GM12878 (cell line): ENCODE results near the gene DNAJB6. TPM values are rescaled to one million over a fixed set of nuclear protein-coding genes. Genes with fewer than 3 reads are reported as not detected.
A peak's percentile ranks its signal among the peaks of the same experiment; 100 is the strongest.

ENCODE experiments used
- ASH2L ChIP-seq: fragments of 300-600, 200-600 bp; sonication (generic); IDR thresholded peaks from 2 replicates; pipeline ENCODE4 v1.6.1; 2017; ENCODE audit warnings: low read depth, mild to moderate bottlenecking, borderline replicate concordance
- CREM ChIP-seq: IDR thresholded peaks from 2 replicates; pipeline ENCODE4 v1.6.1; 2014; ENCODE audit warnings: antibody characterized with exemption, low read depth
- EGR1 ChIP-seq, 2 experiments: IDR thresholded peaks; 1 replicate in 1 of 2; 2 replicates in 1 of 2; pipeline ENCODE4 v1.6.1; 2011 to 2012; ENCODE audit warnings: low read depth in 2 of 2, low read length in 2 of 2, borderline replicate concordance in 1 of 2, mild to moderate bottlenecking in 1 of 2, moderate library complexity in 1 of 2
- FOS ChIP-seq: IDR thresholded peaks from 3 replicates; pipeline ENCODE4 v1.6.1; 2011; ENCODE audit warnings: borderline replicate concordance; ENCODE audit not compliant: insufficient read length; ENCODE audit errors: extremely low read depth
- GATAD2B ChIP-seq: fragments of 450-650 bp; conservative IDR thresholded peaks from 2 replicates; pipeline ENCODE4 v1.6.1; 2017; ENCODE audit warnings: low read depth, mild to moderate bottlenecking, moderate library complexity
- HDGF ChIP-seq: fragments of 450-650 bp; IDR thresholded peaks from 2 replicates; pipeline ENCODE4 v1.6.1; 2016; ENCODE audit warnings: antibody characterized with exemption
- KLF5 ChIP-seq: fragments of 450-650 bp; IDR thresholded peaks from 2 replicates; pipeline ENCODE4 v1.6.1; 2014; ENCODE audit warnings: mild to moderate bottlenecking; ENCODE audit not compliant: partially characterized antibody
- NFIC ChIP-seq: IDR thresholded peaks from 2 replicates; pipeline ENCODE4 v1.6.1; 2012; ENCODE audit warnings: low read depth, mild to moderate bottlenecking, inconsistent platforms, low read length, moderate library complexity
- NR2C2 ChIP-seq: IDR thresholded peaks from 2 replicates; pipeline ENCODE4 v1.6.1; 2011; ENCODE audit warnings: borderline replicate concordance, low read depth; ENCODE audit not compliant: control insufficient read depth, insufficient read length
- POLR2A ChIP-seq: IDR thresholded peaks from 2 replicates; pipeline ENCODE4 v1.6.1; 2011; ENCODE audit warnings: low read depth, mild to moderate bottlenecking, low read length
- RB1 ChIP-seq: fragments of 450-650 bp; formaldehyde crosslinking; IDR thresholded peaks from 2 replicates; pipeline ENCODE4 v1.6.1; 2017; ENCODE audit warnings: mild to moderate bottlenecking, borderline replicate concordance
- RUNX3 ChIP-seq: IDR thresholded peaks from 2 replicates; pipeline ENCODE4 v1.6.1; 2012; ENCODE audit warnings: low read length, inconsistent platforms
- TAF1 ChIP-seq: IDR thresholded peaks from 2 replicates; pipeline ENCODE4 v1.6.1; 2011; ENCODE audit warnings: mild to moderate bottlenecking, low read depth, low read length, borderline replicate concordance
- WRNIP1 ChIP-seq: IDR thresholded peaks from 2 replicates; pipeline ENCODE4 v1.6.1; 2011; ENCODE audit warnings: low read depth, low read length, improper control_type of control experiment, borderline replicate concordance
- polyA plus RNA-seq, 11 experiments: library from polyadenylated mRNA; depleted of rRNA in 4 of 11; unstranded in 6 of 11; stranded (reverse) in 5 of 11; fragments of >200 nt; fragmentation: Nextera tagmentation in 4 of 11; fragmentation: Illumina TruSeq in 1 of 11; extraction: Ambion mirVana in 4 of 11; extraction: Trizol in 1 of 11; gene quantifications; 1 replicate in 1 of 11; 2 replicates in 10 of 11; pipeline versions ENCODE4 v1.2.1 to v1.2.3, GENCODE V29; 2011 to 2016; ENCODE audit warnings: inconsistent platforms in 2 of 11, missing spikeins in 2 of 11, low read depth in 1 of 11
- total RNA-seq, 4 experiments: library from RNA; depleted of rRNA in 3 of 4; stranded (reverse); fragments of >200 nt in 3 of 4; fragmentation: Illumina TruSeq in 1 of 4; extraction: Trizol in 1 of 4; gene quantifications; 2 replicates each; pipeline versions ENCODE4 v1.2.1 to v1.2.3, GENCODE V29; 2013 to 2021
- TF ChIP-seq, protein P1 (sequence below): IDR thresholded peaks from 2 replicates; pipeline ENCODE4 v1.6.1; 2012; ENCODE audit warnings: low read length, inconsistent platforms
- TF ChIP-seq, protein P2 (sequence below): fragments of 450-650 bp; IDR thresholded peaks from 2 replicates; pipeline ENCODE4 v1.6.1; 2017; ENCODE audit warnings: mild to moderate bottlenecking
- TF ChIP-seq, protein P3 (sequence below): fragments of 150-350 bp; IDR thresholded peaks from 2 replicates; pipeline ENCODE4 v1.6.1; 2014; ENCODE audit warnings: mild to moderate bottlenecking, low read depth, low read length
- TF ChIP-seq, protein P4 (sequence below): IDR thresholded peaks from 2 replicates; pipeline ENCODE4 v1.6.1; 2011; ENCODE audit warnings: mild to moderate bottlenecking, low read depth, low read length, moderate library complexity; ENCODE audit not compliant: insufficient replicate concordance
- TF ChIP-seq, protein P5 (sequence below): fragments of 450-650 bp; IDR thresholded peaks from 2 replicates; pipeline ENCODE4 v1.6.1; 2014; ENCODE audit warnings: mild to moderate bottlenecking

The DNAJB6 gene
- total and polyA plus RNA-seq, 10 of the 15 experiments (the other 5 are each of a cell fraction or from before 2014, with no cell fraction given): 34.5 to 117 (median 53.1) TPM

DNA sequence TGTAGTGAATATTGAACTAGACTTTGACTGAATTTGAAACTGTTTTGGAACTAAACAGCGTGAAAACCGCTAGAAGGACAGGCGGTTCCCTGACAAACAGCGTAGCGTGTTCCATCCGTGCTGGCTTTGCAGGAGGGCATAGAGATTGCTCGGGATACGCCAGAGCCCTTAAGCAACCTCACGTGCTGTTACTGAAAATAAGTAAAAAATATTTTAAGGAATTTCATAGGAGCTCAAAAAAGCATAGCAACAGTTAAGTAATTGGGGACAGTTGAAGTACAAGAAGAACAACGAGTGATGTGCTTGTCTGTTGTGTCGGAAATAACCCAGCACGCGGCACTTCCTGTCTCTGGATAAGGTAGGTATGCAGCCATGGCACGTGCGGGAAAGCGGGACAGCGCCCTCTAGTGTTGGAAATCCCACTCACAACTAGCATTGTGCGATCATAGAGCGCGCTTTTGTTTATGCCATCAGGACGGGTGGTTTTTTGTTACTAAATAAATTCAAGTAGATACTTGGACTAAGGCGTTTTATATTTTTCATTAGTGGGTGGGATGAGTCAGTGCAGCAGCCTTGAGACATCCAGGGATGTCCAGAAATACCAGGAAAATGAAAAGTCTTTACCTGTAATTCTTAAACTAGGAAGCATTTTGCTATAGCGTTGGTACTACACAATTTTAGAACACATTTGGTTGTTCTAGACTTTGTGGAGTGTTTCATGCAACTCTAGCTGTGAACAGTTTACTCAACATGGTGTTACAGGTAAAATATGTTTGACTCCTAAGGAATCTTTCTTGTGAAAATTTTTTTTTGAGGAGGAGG lies 50.4 kb downstream of the DNAJB6 start (continued):
- TF ChIP-seq, protein P1, sequence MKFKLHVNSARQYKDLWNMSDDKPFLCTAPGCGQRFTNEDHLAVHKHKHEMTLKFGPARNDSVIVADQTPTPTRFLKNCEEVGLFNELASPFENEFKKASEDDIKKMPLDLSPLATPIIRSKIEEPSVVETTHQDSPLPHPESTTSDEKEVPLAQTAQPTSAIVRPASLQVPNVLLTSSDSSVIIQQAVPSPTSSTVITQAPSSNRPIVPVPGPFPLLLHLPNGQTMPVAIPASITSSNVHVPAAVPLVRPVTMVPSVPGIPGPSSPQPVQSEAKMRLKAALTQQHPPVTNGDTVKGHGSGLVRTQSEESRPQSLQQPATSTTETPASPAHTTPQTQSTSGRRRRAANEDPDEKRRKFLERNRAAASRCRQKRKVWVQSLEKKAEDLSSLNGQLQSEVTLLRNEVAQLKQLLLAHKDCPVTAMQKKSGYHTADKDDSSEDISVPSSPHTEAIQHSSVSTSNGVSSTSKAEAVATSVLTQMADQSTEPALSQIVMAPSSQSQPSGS: 0 out of 2 replicates have a peak, but pooled peaks have one; percentile 41
- TF ChIP-seq RB1: no peak
- TF ChIP-seq RUNX3: peak; percentile 63
- TF ChIP-seq EGR1 (IDR thresholded peaks at IDR 0.05; ENCODE audit: borderline replicate concordance in 1 of 2, low read depth in 2 of 2, low read length in 2 of 2): no peak
- TF ChIP-seq FOS: no peak
- TF ChIP-seq, protein P2, sequence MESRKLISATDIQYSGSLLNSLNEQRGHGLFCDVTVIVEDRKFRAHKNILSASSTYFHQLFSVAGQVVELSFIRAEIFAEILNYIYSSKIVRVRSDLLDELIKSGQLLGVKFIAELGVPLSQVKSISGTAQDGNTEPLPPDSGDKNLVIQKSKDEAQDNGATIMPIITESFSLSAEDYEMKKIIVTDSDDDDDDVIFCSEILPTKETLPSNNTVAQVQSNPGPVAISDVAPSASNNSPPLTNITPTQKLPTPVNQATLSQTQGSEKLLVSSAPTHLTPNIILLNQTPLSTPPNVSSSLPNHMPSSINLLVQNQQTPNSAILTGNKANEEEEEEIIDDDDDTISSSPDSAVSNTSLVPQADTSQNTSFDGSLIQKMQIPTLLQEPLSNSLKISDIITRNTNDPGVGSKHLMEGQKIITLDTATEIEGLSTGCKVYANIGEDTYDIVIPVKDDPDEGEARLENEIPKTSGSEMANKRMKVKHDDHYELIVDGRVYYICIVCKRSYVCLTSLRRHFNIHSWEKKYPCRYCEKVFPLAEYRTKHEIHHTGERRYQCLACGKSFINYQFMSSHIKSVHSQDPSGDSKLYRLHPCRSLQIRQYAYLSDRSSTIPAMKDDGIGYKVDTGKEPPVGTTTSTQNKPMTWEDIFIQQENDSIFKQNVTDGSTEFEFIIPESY: no peak
- TF ChIP-seq POLR2A: peak; percentile 38; the same call in 1 of the 2 replicates
- TF ChIP-seq TAF1: 0 out of 2 replicates have a peak, but pooled peaks have one; percentile 15
- no peak for TF ChIP-seq KLF5
- TF ChIP-seq, protein P3, sequence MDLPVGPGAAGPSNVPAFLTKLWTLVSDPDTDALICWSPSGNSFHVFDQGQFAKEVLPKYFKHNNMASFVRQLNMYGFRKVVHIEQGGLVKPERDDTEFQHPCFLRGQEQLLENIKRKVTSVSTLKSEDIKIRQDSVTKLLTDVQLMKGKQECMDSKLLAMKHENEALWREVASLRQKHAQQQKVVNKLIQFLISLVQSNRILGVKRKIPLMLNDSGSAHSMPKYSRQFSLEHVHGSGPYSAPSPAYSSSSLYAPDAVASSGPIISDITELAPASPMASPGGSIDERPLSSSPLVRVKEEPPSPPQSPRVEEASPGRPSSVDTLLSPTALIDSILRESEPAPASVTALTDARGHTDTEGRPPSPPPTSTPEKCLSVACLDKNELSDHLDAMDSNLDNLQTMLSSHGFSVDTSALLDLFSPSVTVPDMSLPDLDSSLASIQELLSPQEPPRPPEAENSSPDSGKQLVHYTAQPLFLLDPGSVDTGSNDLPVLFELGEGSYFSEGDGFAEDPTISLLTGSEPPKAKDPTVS: no peak
- TF ChIP-seq, protein P4, sequence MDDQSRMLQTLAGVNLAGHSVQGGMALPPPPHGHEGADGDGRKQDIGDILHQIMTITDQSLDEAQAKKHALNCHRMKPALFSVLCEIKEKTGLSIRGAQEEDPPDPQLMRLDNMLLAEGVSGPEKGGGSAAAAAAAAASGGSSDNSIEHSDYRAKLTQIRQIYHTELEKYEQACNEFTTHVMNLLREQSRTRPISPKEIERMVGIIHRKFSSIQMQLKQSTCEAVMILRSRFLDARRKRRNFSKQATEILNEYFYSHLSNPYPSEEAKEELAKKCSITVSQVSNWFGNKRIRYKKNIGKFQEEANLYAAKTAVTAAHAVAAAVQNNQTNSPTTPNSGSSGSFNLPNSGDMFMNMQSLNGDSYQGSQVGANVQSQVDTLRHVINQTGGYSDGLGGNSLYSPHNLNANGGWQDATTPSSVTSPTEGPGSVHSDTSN: no peak
- no peak for TF ChIP-seq GATAD2B
- TF ChIP-seq, protein P5, sequence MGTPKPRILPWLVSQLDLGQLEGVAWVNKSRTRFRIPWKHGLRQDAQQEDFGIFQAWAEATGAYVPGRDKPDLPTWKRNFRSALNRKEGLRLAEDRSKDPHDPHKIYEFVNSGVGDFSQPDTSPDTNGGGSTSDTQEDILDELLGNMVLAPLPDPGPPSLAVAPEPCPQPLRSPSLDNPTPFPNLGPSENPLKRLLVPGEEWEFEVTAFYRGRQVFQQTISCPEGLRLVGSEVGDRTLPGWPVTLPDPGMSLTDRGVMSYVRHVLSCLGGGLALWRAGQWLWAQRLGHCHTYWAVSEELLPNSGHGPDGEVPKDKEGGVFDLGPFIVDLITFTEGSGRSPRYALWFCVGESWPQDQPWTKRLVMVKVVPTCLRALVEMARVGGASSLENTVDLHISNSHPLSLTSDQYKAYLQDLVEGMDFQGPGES: no peak
- TF ChIP-seq NFIC: peak; percentile 46; the same call in 1 of the 2 replicates
- TF ChIP-seq HDGF: no peak
- TF ChIP-seq NR2C2: no peak
- no peak for TF ChIP-seq WRNIP1
- TF ChIP-seq CREM: peak; percentile 30; the same call in 1 of the 2 replicates
- no peak for TF ChIP-seq ASH2L
